ENCODE measurements around the gene CANX. TPM values are rescaled to one million over a fixed set of nuclear protein-coding genes. Genes with fewer than 3 reads are reported as not detected.
A peak's percentile ranks its signal among the peaks of the same experiment; 100 is the strongest.

Gene CANX
- total and polyA plus RNA-seq, 9 of the 15 experiments (the other 6 are each of a cell fraction or from before 2014, with no cell fraction given): 155 to 893 (median 589) TPM

DNA sequence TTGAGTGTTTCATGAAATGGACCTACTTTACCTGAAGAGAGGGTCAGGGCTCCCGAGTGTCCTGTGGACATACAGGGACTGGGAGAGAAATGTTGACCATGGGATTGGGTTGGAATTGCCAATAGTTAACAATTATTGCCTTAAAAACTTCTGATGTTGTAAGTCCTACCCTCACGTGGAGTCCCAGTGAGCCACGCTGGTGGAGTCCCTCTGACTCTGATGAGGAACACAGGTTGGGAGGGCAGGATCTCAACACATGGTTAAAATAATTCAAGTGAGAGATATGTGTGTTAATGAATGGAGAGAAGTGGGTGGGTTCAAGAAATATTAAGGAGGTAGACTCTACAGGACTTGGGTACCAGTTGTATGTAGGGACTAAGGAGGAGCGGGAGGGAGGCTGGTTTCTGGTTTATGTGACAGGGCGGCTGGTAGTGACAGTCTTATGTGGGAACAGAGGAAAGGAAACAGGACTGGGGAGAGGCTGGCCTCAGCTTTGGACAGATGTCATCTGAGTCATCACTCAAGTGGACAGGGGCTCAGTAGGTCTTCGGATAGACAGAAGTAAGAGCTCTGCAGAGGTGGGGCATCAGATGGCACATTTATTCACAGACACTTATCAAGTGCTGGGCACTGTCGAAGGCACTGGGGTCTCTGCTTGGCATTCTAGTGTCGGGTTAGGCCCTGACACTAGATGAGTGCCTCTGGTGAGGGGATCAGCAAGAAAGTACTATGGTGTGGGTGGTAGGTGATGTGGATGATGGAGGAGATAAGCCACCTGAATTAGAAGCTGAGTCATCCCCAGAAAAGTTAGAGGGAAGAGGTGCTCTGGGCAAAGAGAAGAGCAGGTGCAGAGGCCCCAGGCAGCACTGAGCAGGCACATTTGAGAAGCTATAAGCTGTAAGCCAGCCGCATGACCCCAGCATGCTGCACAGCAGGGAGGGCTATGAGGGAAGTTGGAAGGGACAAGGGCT, 61.1 kb downstream of the CANX start (continued):
- no peak for TF ChIP-seq ZZZ3 (IDR thresholded peaks at IDR 0.05)
- no peak for TF ChIP-seq ZNF239 (CRISPR knock-in tag; IDR thresholded peaks at IDR 0.05)
- no peak for TF ChIP-seq ZNF146 (CRISPR knock-in tag; IDR thresholded peaks at IDR 0.05; ENCODE audit: unreplicated experiment)
- TF ChIP-seq, protein P1, sequence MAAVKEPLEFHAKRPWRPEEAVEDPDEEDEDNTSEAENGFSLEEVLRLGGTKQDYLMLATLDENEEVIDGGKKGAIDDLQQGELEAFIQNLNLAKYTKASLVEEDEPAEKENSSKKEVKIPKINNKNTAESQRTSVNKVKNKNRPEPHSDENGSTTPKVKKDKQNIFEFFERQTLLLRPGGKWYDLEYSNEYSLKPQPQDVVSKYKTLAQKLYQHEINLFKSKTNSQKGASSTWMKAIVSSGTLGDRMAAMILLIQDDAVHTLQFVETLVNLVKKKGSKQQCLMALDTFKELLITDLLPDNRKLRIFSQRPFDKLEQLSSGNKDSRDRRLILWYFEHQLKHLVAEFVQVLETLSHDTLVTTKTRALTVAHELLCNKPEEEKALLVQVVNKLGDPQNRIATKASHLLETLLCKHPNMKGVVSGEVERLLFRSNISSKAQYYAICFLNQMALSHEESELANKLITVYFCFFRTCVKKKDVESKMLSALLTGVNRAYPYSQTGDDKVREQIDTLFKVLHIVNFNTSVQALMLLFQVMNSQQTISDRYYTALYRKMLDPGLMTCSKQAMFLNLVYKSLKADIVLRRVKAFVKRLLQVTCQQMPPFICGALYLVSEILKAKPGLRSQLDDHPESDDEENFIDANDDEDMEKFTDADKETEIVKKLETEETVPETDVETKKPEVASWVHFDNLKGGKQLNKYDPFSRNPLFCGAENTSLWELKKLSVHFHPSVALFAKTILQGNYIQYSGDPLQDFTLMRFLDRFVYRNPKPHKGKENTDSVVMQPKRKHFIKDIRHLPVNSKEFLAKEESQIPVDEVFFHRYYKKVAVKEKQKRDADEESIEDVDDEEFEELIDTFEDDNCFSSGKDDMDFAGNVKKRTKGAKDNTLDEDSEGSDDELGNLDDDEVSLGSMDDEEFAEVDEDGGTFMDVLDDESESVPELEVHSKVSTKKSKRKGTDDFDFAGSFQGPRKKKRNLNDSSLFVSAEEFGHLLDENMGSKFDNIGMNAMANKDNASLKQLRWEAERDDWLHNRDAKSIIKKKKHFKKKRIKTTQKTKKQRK (IDR thresholded peaks at IDR 0.05; ENCODE audit: borderline replicate concordance, low read depth, low read length): no peak
- TF ChIP-seq NFXL1 (CRISPR knock-in tag; IDR thresholded peaks at IDR 0.05): no peak
- TF ChIP-seq CTBP1 (IDR thresholded peaks at IDR 0.05; ENCODE audit: borderline replicate concordance): peak; percentile 66
- TF ChIP-seq, protein P2, sequence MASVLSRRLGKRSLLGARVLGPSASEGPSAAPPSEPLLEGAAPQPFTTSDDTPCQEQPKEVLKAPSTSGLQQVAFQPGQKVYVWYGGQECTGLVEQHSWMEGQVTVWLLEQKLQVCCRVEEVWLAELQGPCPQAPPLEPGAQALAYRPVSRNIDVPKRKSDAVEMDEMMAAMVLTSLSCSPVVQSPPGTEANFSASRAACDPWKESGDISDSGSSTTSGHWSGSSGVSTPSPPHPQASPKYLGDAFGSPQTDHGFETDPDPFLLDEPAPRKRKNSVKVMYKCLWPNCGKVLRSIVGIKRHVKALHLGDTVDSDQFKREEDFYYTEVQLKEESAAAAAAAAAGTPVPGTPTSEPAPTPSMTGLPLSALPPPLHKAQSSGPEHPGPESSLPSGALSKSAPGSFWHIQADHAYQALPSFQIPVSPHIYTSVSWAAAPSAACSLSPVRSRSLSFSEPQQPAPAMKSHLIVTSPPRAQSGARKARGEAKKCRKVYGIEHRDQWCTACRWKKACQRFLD (CRISPR knock-in tag; IDR thresholded peaks at IDR 0.05): no peak
- TF ChIP-seq, protein P3, sequence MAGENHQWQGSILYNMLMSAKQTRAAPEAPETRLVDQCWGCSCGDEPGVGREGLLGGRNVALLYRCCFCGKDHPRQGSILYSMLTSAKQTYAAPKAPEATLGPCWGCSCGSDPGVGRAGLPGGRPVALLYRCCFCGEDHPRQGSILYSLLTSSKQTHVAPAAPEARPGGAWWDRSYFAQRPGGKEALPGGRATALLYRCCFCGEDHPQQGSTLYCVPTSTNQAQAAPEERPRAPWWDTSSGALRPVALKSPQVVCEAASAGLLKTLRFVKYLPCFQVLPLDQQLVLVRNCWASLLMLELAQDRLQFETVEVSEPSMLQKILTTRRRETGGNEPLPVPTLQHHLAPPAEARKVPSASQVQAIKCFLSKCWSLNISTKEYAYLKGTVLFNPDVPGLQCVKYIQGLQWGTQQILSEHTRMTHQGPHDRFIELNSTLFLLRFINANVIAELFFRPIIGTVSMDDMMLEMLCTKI (IDR thresholded peaks at IDR 0.05; ENCODE audit: partially characterized antibody): no peak
- TF ChIP-seq, protein P4, sequence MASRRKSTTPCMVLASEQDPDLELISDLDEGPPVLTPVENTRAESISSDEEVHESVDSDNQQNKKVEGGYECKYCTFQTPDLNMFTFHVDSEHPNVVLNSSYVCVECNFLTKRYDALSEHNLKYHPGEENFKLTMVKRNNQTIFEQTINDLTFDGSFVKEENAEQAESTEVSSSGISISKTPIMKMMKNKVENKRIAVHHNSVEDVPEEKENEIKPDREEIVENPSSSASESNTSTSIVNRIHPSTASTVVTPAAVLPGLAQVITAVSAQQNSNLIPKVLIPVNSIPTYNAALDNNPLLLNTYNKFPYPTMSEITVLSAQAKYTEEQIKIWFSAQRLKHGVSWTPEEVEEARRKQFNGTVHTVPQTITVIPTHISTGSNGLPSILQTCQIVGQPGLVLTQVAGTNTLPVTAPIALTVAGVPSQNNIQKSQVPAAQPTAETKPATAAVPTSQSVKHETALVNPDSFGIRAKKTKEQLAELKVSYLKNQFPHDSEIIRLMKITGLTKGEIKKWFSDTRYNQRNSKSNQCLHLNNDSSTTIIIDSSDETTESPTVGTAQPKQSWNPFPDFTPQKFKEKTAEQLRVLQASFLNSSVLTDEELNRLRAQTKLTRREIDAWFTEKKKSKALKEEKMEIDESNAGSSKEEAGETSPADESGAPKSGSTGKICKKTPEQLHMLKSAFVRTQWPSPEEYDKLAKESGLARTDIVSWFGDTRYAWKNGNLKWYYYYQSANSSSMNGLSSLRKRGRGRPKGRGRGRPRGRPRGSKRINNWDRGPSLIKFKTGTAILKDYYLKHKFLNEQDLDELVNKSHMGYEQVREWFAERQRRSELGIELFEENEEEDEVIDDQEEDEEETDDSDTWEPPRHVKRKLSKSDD (conservative IDR thresholded peaks at IDR 0.05; ENCODE audit: low read length): no peak
- TF ChIP-seq, protein P5, sequence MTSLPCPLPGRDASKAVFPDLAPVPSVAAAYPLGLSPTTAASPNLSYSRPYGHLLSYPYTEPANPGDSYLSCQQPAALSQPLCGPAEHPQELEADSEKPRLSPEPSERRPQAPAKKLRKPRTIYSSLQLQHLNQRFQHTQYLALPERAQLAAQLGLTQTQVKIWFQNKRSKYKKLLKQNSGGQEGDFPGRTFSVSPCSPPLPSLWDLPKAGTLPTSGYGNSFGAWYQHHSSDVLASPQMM (CRISPR knock-in tag; IDR thresholded peaks at IDR 0.05): no peak
- no peak for TF ChIP-seq ERF (CRISPR knock-in tag; IDR thresholded peaks at IDR 0.05)
- TF ChIP-seq, protein P6, sequence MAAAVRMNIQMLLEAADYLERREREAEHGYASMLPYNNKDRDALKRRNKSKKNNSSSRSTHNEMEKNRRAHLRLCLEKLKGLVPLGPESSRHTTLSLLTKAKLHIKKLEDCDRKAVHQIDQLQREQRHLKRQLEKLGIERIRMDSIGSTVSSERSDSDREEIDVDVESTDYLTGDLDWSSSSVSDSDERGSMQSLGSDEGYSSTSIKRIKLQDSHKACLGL (CRISPR knock-in tag; IDR thresholded peaks at IDR 0.05; ENCODE audit: borderline replicate concordance, poor library complexity, severe bottlenecking): no peak
- TF ChIP-seq ZNF212 (CRISPR knock-in tag; IDR thresholded peaks at IDR 0.05): no peak
- TF ChIP-seq RBM34 (IDR thresholded peaks at IDR 0.05; ENCODE audit: borderline replicate concordance, insufficient read depth, low read length): no peak
